ENCODE measurements around the gene COA7. TPM values are rescaled to one million over a fixed set of nuclear protein-coding genes. Genes with fewer than 3 reads are reported as not detected.

The COA7 gene
- total RNA-seq, 4 donors from 2014 or later = 5.7 to 14.8 (median 12.7) TPM

GRCh38 chr1:52635321-52636089, 62.6 kb downstream of the COA7 start:
- Histone ChIP-seq H3K4me3 (no peak overlapping the region), H3K4me1 (peaks cover 17% of the 10 kb centered on the region), H3K27me3 (peaks cover 29% of the 10 kb centered on the region), H3K9me3 (no peaks in the 10 kb centered on the region), H3K27ac (no peak overlapping the region), H3K36me3 (no peaks in the 10 kb centered on the region)
- WGBS = 75% methylated on average over 4 of the region's 4 CpGs
- TF ChIP-seq EP300 (IDR thresholded peaks at IDR 0.05) = no peak
- TF ChIP-seq POLR2AphosphoS5 (IDR thresholded peaks at IDR 0.05) = no peak
- TF ChIP-seq CTCF (IDR thresholded peaks at IDR 0.05) = no peak
- TF ChIP-seq POLR2A (IDR thresholded peaks at IDR 0.05) = no peak
- no peak for DNase-seq (ENCODE audit: low spot score in 2 of 2)

Other genes with a start within 250 kb of the COA7 start
- 100 to 1,000 TPM in 1 of 4 donors, 10 to 100 TPM in 3; 56.9 to 232 (median 67.9) TPM for gene TUT4, start 145.3 kb downstream of the COA7 start, total RNA-seq
- 10 to 100 TPM in 1 of 4 donors, 1 to 10 TPM in 3; 3.1 to 11.1 (median 7.5) TPM for gene GPX7, start 96.0 kb downstream of the COA7 start, total RNA-seq
- gene SHISAL2A, start 65.2 kb downstream of the COA7 start, total RNA-seq = not detected
- gene ZYG11B, start 28.1 kb upstream of the COA7 start, total RNA-seq = 10 to 100 TPM; 27.5 to 38.5 (median 33.0) TPM
- gene ZYG11A, start 144.4 kb upstream of the COA7 start, total RNA-seq = under 1 TPM in 1 of 4 donors, not detected in 3; 0.26 TPM
- gene ECHDC2, start 223.4 kb upstream of the COA7 start, total RNA-seq = 100 to 1,000 TPM in 2 of 4 donors, 10 to 100 TPM in 2; 56.2 to 254 (median 115) TPM
- 100 to 1,000 TPM in 3 of 4 donors, 10 to 100 TPM in 1; 64.5 to 122 (median 113) TPM for gene SCP2, start 228.9 kb upstream of the COA7 start, total RNA-seq

All from suprapubic skin (tissue), 4 donors.